Colon (tissue), 2 donors: Measurements from ENCODE around the gene CCDC69.
"Not testable (repeated sequence)": the region's sequence is repeated elsewhere in the genome, so short reads cannot be mapped to it uniquely, and the experiment has no call there.

Experiments
- FAIRE-seq: peaks from 2 replicates; lab custom pipeline; 2012; peaks lifted over from hg19 to GRCh38; lab: Jason Lieb, UNC
- donor health status: control.
- donor health status: control.

Gene CCDC69

GRCh38 chr5:151245680-151246219, 21.9 kb upstream of the CCDC69 start:
- FAIRE-seq = no peak

DNA sequence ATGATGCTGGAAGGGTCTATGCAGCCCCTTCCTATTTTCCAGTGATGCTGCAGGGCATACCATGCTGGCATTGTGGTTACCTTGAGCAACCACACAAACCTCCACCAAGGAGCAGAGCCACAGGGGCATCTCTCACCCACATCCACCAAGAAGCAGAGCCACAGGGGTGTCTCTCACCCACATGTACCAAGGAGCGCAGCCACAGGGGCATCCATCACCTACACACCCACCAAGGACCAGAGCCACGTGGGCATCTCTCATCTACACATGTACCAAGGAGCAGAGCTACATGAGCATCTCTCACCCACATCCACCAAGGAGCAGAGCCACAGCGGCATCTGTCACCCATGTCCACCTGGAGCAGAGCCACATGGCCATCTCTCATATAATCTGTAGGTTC, 20.3 kb upstream of the CCDC69 start:
- FAIRE-seq = no peak

DNA sequence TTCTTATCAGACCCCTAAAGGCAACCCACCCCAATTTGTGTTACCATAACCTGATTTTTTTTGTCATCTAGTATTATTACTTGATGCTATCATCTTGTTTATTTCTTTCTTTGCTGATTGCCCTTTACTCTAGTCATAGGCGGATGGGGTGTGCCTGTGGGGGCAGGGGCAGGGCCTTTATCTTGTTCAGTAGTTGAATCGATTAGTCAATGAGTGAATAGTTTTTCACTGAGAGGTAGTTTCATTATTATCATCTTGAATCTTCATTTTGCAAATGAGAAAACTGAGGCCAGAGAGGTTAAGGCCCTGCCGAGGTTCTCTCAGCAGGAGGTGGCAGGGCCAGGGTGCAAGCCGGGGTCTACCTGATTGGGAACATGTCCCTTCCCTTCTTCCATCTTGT, 19.7 kb upstream of the CCDC69 start:
- FAIRE-seq = no peak

GRCh38 chr5:151243127-151243526, 19.2 kb upstream of the CCDC69 start:
- FAIRE-seq = no peak

DNA sequence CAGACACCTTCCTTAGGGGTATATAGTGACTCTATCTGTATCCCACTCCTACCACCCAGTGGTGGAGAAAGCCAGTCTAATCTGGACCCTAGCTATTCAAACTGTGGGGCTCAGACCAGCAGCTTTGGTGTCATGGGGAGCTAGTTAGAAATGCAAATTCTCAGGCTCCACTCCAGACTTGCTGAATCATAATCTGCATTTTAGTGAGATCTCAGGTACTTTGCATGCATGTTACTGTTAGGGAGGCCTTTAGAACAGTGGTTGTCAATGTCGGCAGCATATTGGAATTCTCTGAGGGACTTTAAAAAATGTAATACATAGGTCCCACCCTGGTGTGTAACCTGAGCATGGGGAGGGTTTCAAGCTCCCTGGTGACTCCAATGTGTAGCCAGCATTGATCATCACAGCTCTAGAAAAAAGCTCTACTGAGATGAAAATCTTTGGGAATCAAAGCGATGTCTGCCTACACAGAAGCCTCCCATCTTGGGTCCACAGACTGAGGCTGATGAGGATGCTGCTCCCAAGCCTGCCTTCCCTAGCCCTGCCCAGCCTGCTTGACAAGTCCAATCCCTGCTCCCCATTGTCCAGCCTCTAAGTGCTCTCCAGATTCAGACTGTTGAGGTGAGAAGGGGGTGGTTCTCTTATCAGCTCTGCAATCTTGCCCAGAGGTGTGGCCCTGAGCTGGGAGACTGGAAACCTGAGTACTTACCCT, 17.2 kb upstream of the CCDC69 start:
- no peak for FAIRE-seq

DNA sequence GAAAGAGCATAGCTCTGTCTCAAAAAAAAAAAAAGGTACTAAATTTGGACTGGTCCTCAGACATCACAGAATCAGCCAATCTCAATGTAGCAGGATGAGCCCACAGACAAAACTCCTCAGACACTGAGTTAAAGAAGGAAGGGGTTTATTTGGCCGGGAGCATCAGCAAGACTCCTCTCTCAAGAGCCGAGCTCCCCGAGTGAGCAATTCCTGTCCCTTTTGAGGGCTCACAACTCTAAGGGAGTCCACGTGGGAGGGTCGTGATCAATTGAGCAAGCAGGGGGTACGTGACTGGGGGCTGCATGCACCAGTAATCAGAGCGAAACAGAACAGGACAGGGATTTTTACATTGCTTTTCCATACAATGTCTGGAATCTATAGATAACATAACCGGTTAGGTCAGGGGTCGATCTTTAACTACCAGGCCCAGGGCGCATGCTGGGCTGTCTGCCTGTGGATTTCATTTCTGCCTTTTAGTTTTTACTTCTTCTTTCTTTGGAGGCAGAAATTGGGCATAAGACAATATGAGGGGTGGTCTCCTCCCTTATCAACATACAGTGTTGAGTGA, 16.5 kb upstream of the CCDC69 start:
- FAIRE-seq = not testable (repeated sequence)

GRCh38 chr5:151239237-151239861, 15.5 kb upstream of the CCDC69 start:
- FAIRE-seq = no peak

- no peak for FAIRE-seq
Observed at GRCh38 chr5:151238303-151238741, 14.4 kb upstream of the CCDC69 start.

DNA sequence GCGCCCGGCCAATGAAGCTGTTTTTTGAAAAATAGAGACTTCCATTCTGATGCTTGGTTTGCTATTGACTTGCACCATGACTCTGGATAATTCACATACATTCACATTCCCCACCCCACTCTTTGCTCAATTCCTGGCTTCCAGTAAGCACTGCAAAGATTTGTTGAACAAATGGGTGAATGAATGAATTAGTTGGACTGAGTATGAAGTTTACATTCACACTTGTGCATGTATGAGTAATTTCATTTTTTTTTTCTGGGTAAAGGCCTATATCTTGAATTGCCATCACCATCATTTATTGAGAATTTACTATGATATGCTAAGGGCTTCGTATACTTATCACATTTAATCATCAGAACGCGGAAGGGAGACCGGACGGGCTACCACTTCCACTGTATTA, 13.8 kb upstream of the CCDC69 start:
- FAIRE-seq = no peak

GRCh38 chr5:151236888-151237287, 13.0 kb upstream of the CCDC69 start:
- no peak for FAIRE-seq

DNA sequence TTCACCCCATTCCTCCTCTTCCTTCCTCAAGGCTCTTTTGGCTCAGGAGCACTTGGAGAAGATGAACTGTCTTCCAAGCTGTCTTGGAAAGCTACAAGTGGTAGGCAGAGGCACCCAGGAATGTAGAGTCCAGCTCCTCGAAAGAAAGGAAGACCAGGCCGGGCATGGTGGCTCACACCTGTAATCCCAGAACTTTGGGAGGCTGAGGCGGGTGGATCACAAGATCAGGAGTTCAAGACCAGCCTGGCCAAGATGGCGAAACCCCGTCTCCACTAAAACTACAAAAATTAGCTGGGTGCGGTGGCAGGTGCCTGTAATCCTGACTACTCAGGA, 11.3 kb upstream of the CCDC69 start:
- FAIRE-seq = not testable (repeated sequence)

DNA sequence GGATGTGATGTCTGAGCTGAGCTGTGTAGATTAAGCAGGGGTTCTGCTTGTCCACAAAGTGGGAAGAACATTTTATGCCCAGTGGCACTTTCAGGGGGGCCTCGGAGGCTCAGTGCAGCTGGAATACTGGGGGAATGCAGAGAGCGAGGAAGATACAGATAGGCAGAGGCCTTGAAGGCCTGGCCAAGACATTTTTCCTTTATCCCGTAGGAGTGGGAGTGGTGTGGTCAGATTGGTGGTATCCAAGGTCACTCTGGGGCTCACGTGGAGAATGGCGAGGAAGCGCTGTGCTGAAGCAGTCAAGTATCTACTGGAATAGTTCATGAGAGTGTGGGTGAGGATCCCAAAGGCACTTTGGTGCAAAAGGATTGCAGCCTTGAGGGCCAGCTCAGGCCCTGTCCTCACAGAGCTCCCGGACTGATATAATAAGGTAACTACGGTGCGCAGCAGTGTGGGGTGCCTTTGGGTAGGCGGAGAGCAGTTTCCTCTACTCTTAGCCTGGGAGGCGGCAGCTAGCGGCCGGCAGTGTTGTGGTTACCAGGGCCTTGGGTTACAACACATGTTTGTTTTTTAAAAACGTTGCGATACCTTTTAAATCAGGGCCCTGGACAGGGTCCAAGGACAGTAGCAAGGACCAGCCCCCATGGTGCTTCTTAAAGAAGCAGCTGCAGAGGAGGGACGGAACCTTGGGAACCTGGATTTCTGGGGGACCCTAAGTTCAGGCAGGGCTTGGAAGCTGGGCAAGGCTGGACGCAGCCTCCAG, 10.8 kb upstream of the CCDC69 start:
- no peak for FAIRE-seq

- FAIRE-seq = no peak
Observed at GRCh38 chr5:151233616-151234085, 9.8 kb upstream of the CCDC69 start.

DNA sequence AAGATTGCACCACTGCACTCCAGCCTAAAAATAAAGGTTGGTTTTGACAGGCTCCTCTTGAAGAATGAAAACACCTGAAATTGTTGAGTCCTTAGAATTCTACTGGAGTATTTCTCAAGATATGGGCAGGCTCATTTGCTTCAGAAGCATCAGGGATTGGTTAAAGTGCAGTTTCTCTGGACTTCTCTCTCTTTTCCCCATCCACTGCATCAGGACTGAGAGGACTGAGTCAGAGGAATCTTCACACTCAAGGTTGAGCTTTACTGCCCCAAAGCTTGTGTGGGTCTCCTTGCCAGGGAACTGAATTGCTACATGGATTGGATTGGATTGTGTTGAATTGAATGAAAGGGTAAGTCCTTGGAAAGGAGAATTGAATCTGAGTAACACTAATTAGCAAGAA, 7.5 kb upstream of the CCDC69 start:
- FAIRE-seq = no peak

DNA sequence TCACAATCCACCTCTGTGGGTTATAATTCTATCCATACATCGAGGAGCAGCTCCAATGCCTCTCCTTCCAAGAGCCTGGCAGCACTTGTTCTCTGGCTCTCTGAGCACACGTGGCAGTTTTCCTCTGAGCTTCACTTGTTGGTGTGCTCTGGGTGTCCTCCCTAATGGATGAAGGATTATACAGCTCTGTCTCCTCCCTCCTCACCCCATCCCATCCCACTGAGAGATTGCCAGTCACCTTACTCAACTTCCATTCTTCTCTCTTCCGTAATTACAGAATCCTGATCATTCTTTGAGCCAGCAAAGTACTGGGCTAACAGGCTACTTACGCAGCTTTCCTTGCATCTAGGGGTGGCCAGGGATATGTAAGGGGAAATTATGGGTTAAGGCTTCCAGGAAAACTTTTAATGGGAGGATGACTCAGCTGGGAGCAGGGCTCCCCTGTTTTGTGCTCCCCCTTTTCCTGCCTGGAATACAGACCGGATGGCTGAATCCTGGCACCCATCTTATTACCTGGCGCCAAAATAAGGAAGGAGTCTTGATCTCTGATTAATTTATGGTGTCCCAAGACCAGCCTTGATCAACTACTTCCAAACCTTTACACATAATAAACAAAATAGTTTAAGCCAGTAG, 6.3 kb upstream of the CCDC69 start:
- no peak for FAIRE-seq

GRCh38 chr5:151228986-151229385, 5.1 kb upstream of the CCDC69 start:
- no peak for FAIRE-seq

DNA sequence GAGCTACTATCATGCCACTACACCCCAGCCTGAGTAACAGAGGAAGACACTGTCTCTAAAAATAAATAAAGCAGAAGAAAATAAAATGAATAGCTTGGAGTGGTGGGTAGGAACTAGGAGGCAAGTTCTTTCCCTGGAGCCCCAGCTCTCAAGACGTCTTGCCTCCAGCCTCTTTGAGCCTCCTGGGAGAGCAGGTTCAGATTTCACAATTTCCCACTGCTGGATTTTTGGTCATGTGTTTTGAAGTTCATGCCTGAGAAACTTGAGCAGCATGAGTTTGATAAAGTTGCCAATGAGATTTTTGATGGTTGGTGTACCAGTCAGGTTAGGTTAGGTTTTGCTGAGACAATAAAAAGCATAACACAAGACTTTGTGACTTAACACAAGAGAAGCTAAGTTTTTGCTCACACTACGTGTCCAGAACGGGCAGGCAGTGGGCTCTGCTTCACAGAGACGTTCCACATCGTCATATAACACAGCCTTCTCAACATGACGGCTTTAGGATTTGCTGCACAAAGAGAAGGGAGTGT, 4.1 kb upstream of the CCDC69 start:
- no peak for FAIRE-seq

GRCh38 chr5:151225475-151225874, 1.6 kb upstream of the CCDC69 start:
- FAIRE-seq = no peak

- FAIRE-seq = no peak
Observed at GRCh38 chr5:151225071-151225470, 1.2 kb upstream of the CCDC69 start.

DNA sequence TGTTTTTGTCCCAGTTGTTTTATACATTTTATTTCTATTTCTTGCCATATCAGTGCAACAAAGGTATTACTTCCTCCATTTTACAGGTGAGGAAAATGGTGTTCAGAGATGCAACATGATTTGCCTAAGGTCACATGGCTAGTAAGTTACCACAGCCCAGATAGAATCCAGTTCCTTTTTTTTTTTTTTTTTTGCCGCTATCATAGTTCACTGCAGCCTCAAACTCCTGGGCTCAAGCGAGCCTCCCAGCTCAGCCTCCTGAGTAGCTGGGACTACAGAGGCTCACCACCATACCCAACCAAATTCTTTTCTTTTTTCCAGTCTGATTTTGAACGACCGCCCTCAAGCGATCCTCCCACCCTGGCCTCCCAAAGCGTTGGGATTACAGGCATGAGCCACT, 480 bp upstream of the CCDC69 start:
- FAIRE-seq = no peak

- FAIRE-seq = no peak
Observed at GRCh38 chr5:151222790-151223446, 974 bp downstream of the CCDC69 start.
